Endodermal cell (in vitro differentiated cells): ENCODE data around the gene METTL26. TPM values are rescaled to one million over a fixed set of nuclear protein-coding genes. Genes with fewer than 3 reads are reported as not detected.

ENCODE experiments used
- DNase-seq: peaks from one replicate; pipeline ENCODE4 v3.0.0-alpha.2; 2017
- H3K27ac ChIP-seq: 2 replicates; pipeline ENCODE4 v1.5.1; 2013; ENCODE audit warnings: mild to moderate bottlenecking, low read depth, low read length, moderate library complexity
- H3K27me3 ChIP-seq: 2 replicates; pipeline ENCODE4 v1.6.1; 2013; ENCODE audit warnings: mild to moderate bottlenecking, low read length, moderate library complexity; ENCODE audit not compliant: insufficient read depth, control insufficient read depth, poor library complexity, severe bottlenecking
- H3K36me3 ChIP-seq: 2 replicates; pipeline ENCODE4 v1.7.0; 2013; ENCODE audit warnings: mild to moderate bottlenecking, low read length, moderate library complexity; ENCODE audit not compliant: control insufficient read depth, insufficient read depth
- H3K4me1 ChIP-seq: one replicate; pipeline ENCODE4 v1.7.0; 2013; ENCODE audit warnings: low read length; ENCODE audit not compliant: control insufficient read depth, insufficient read depth
- H3K4me3 ChIP-seq: 2 replicates; pipeline ENCODE4 v1.5.1; 2013; ENCODE audit warnings: mild to moderate bottlenecking, low read length, moderate library complexity
- H3K9ac ChIP-seq: 2 replicates; pipeline ENCODE4 v1.6.1; 2013; ENCODE audit warnings: mild to moderate bottlenecking, low read length, moderate library complexity; ENCODE audit not compliant: poor library complexity, severe bottlenecking; ENCODE audit errors: extremely low read depth
- H3K9me3 ChIP-seq: 2 replicates; pipeline ENCODE4 v1.6.1; 2013; ENCODE audit warnings: mild to moderate bottlenecking, low read length, moderate library complexity; ENCODE audit not compliant: control insufficient read depth
- H3K27ac Mint-ChIP-seq: 2 replicates; pipeline ENCODE4 v1.8.0; 2020; ENCODE audit warnings: mixed read lengths
- H3K27me3 Mint-ChIP-seq: 2 replicates; pipeline ENCODE4 v1.8.0; 2021; ENCODE audit warnings: mild to moderate bottlenecking, mixed read lengths; ENCODE audit not compliant: insufficient read depth
- H3K36me3 Mint-ChIP-seq: 2 replicates; pipeline ENCODE4 v1.8.0; 2020; ENCODE audit warnings: low read depth, mixed read lengths
- H3K4me1 Mint-ChIP-seq: 2 replicates; pipeline ENCODE4 v1.8.0; 2020; ENCODE audit warnings: mixed read lengths
- H3K4me3 Mint-ChIP-seq: 2 replicates; pipeline ENCODE4 v1.8.0; 2020; ENCODE audit warnings: mild to moderate bottlenecking, moderate library complexity, mixed read lengths
- H3K9me3 Mint-ChIP-seq: 2 replicates; pipeline ENCODE4 v1.8.0; 2020; ENCODE audit warnings: mild to moderate bottlenecking, mixed read lengths
- CTCF ChIP-seq: fragments of 200-600 bp; sonication (generic); conservative IDR thresholded peaks from 2 replicates; pipeline ENCODE4 v1.5.0; 2021; ENCODE audit warnings: antibody characterized with exemption, mild to moderate bottlenecking
- WGBS, 2 experiments: methylation state at CpG; one replicate each; pipeline versions ENCODE4 v1.1.5 to v1.1.7; 2013; ENCODE audit warnings: missing lambda C conversion rate in 2 of 2, mixed read lengths in 1 of 2; ENCODE audit not compliant: insufficient coverage in 1 of 2, insufficient read length in 1 of 2; 5-methylcytosine and 5-hydroxymethylcytosine counted together
- total RNA-seq, 2 donors: library from RNA; stranded (reverse); fragmentation: NEBNext Ultra II Directional in 1 of 2; extraction: Animal tissue kit (Norgen Biotek cat#: 25700) in 1 of 2; gene quantifications; 2 replicates in 1 of 2; 3 replicates in 1 of 2; pipeline ENCODE4 v1.2.1, GENCODE V29; 2021

The METTL26 gene
- total RNA-seq, 2 donors from 2014 or later, result 72.1 to 79.8 TPM

- Histone ChIP-seq H3K36me3 (no peaks in the 10 kb centered on the region), H3K27ac (no peak within 1 kb of the TSS), H3K9me3 (no peaks in the 10 kb centered on the region), H3K27me3 (no peaks in the 10 kb centered on the region), H3K4me1 (no peaks in the 10 kb centered on the region), H3K9ac (peak within 1 kb of the TSS; percentile 18), H3K4me3 (peak within 1 kb of the TSS; percentile 77)
- DNase-seq, result peak; percentile 94
- Mint-ChIP-seq H3K36me3 (no peaks in the 10 kb centered on the region), H3K4me3 (peak within 1 kb of the TSS; percentile 57), H3K4me1 (no peaks in the 10 kb centered on the region), H3K9me3 (no peaks in the 10 kb centered on the region), H3K27ac (no peak within 1 kb of the TSS), H3K27me3 (no peaks in the 10 kb centered on the region)
- TF ChIP-seq CTCF, result no peak
- 1 to 2% methylated on average over 27 to 79 of the region's 81 CpGs for WGBS, 2 experiments
These were observed 5.5 kb upstream of the METTL26 start, which contains the start of gene MCRIP2 for GRCh38 chr16:641326-642188. TSS of gene MCRIP2 (plus strand) at chr16:641828. CDS start at chr16:641992, 164 bp downstream.

GRCh38 chr16:640614-641013 is 4.5 kb upstream of the METTL26 start:
- Histone ChIP-seq H3K9ac (no peak overlapping the region), H3K4me1 (no peaks in the 10 kb centered on the region), H3K27me3 (no peaks in the 10 kb centered on the region), H3K4me3 (no peak overlapping the region), H3K9me3 (no peaks in the 10 kb centered on the region), H3K36me3 (no peaks in the 10 kb centered on the region), H3K27ac (no peak overlapping the region)
- H3K27ac Mint-ChIP-seq, result no peak overlapping the region
- WGBS, 2 experiments, result 95 to 100% methylated on average over 1 to 2 of the region's 5 CpGs
- no peak for TF ChIP-seq CTCF
- H3K4me1 Mint-ChIP-seq, result no peaks in the 10 kb centered on the region
- no peak for DNase-seq
- no peaks in the 10 kb centered on the region for H3K36me3 Mint-ChIP-seq
- no peaks in the 10 kb centered on the region for H3K27me3 Mint-ChIP-seq
- H3K4me3 Mint-ChIP-seq, result peak overlapping the region; percentile 30
- H3K9me3 Mint-ChIP-seq, result no peaks in the 10 kb centered on the region

GRCh38 chr16:638836-639235 is 2.7 kb upstream of the METTL26 start:
- no peak overlapping the region for H3K9ac ChIP-seq
- 94 to 98% methylated on average over 6 to 8 of the region's 9 CpGs for WGBS, 2 experiments
- no peaks in the 10 kb centered on the region for H3K27me3 Mint-ChIP-seq
- no peaks in the 10 kb centered on the region for H3K9me3 Mint-ChIP-seq
- H3K36me3 ChIP-seq, result no peaks in the 10 kb centered on the region
- no peak overlapping the region for H3K4me3 Mint-ChIP-seq
- H3K4me1 Mint-ChIP-seq, result no peaks in the 10 kb centered on the region
- no peaks in the 10 kb centered on the region for H3K9me3 ChIP-seq
- no peak overlapping the region for H3K27ac Mint-ChIP-seq
- no peaks in the 10 kb centered on the region for H3K4me1 ChIP-seq
- H3K36me3 Mint-ChIP-seq, result no peaks in the 10 kb centered on the region
- no peak for DNase-seq
- TF ChIP-seq CTCF, result no peak
- no peak overlapping the region for H3K4me3 ChIP-seq
- H3K27me3 ChIP-seq, result no peaks in the 10 kb centered on the region
- H3K27ac ChIP-seq, result no peak overlapping the region
